Lower lobe of right lung (tissue), 2 donors: Measurements from ENCODE around the gene EGFL6. TPM values are rescaled to one million over a fixed set of nuclear protein-coding genes. Genes with fewer than 3 reads are reported as not detected.

ENCODE experiments used
- ATAC-seq, 2 donors: fragments of 200-7000 bp; cut with Tn5 transposase; one replicate each; pipeline ENCODE4 v1.9.1; 2020 to 2022; ENCODE audit warnings: mild to moderate bottlenecking in 2 of 2, moderate library complexity in 2 of 2
- DNase-seq: peaks from one replicate; pipeline ENCODE4 v3.0.0-alpha.2; 2020
- H3K27ac ChIP-seq: fragments of 200-600 bp; one replicate; pipeline ENCODE4 v1.8.0; 2022
- H3K27me3 ChIP-seq: fragments of 200-600 bp; one replicate; pipeline ENCODE4 v1.8.0; 2022; ENCODE audit warnings: low read depth
- H3K36me3 ChIP-seq: fragments of 200-600 bp; one replicate; pipeline ENCODE4 v1.8.0; 2022; ENCODE audit warnings: mild to moderate bottlenecking
- H3K4me1 ChIP-seq: fragments of 200-600 bp; one replicate; pipeline ENCODE4 v1.8.0; 2022
- H3K4me3 ChIP-seq: fragments of 200-600 bp; one replicate; pipeline ENCODE4 v1.8.0; 2022; ENCODE audit warnings: mild to moderate bottlenecking
- H3K9me3 ChIP-seq: fragments of 200-600 bp; one replicate; pipeline ENCODE4 v1.8.0; 2022
- intact Hi-C: fragments of 100-400 bp; cut with DNase I; formaldehyde crosslinking; loops from one replicate; pipeline ENCODE4 v1.11.0; 2022
- total RNA-seq: library from RNA; stranded (reverse); fragmentation: NEBNext Ultra II Directional; extraction: Animal tissue kit (Norgen Biotek cat#: 25700); gene quantifications from one replicate; pipeline ENCODE4 v1.2.1, GENCODE V29; 2021
- TF ChIP-seq, protein P1 (sequence below): fragments of 200-600 bp; IDR thresholded peaks from one replicate; pipeline ENCODE4 v1.8.0; 2022; ENCODE audit warnings: antibody characterized with exemption, mild to moderate bottlenecking
- donor health status: DM: no; HTN: yes; CAD: no; lungs with severe emphysema.

Gene EGFL6
- total RNA-seq, 1 donor from 2014 or later, result 9.3 TPM

DNA sequence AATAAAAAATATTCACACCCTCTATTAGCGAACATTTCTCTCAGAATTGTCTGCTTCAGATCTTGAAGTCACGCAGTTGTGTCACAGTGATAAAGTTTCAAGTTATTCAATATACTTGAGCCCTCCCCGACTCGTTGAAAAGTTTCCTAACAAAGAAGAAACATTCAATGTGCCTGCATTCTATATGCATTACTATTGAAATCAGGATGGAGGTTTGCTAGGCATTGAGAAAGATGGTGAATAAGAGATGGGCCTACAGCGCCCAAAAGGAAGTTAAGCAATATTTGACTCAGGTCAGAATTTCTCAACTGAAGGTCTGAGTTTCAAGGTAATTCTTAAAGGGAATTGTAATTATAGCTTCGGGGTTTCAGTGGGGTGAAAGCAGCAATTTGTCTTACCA is 89.7 kb downstream of the EGFL6 start:
- Histone ChIP-seq H3K27me3 (no peaks in the 10 kb centered on the region), H3K36me3 (peaks cover 12% of the 10 kb centered on the region), H3K4me3 (no peak overlapping the region), H3K4me1 (peaks cover 8% of the 10 kb centered on the region), H3K9me3 (no peaks in the 10 kb centered on the region), H3K27ac (peak overlapping the region; percentile 18)
- intact Hi-C loops, result no loop called here
- TF ChIP-seq, protein P1, sequence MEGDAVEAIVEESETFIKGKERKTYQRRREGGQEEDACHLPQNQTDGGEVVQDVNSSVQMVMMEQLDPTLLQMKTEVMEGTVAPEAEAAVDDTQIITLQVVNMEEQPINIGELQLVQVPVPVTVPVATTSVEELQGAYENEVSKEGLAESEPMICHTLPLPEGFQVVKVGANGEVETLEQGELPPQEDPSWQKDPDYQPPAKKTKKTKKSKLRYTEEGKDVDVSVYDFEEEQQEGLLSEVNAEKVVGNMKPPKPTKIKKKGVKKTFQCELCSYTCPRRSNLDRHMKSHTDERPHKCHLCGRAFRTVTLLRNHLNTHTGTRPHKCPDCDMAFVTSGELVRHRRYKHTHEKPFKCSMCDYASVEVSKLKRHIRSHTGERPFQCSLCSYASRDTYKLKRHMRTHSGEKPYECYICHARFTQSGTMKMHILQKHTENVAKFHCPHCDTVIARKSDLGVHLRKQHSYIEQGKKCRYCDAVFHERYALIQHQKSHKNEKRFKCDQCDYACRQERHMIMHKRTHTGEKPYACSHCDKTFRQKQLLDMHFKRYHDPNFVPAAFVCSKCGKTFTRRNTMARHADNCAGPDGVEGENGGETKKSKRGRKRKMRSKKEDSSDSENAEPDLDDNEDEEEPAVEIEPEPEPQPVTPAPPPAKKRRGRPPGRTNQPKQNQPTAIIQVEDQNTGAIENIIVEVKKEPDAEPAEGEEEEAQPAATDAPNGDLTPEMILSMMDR, result no peak
- ATAC-seq, result peak in 1 of 2 donors; percentile 67
- no peak for DNase-seq

DNA sequence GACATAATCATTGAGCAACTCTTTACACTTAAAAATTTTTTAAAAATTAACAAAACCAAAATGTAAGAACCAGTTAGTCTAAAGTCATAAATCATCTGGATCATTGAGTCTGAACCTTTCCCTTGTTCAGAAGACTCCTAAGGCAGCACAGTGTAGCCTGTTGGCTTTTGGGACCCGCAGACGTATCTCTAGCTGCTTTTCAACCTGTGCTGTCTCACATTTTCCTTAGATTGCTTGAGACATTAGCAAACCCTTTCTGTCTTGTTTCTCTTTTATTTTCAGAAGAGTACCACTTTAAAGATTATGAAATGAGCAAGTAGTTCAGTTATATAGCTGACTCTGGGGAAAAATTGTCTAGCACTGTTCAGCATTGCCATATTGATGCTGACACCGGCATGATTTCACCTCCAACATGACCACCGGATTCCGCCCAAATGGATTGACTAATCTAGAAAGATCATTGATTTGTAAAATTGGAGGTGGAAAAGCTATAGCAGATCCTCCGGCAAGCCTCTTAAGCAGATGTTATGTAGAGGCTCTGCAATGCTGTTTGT is 92.4 kb downstream of the EGFL6 start:
- no peak for DNase-seq

DNA sequence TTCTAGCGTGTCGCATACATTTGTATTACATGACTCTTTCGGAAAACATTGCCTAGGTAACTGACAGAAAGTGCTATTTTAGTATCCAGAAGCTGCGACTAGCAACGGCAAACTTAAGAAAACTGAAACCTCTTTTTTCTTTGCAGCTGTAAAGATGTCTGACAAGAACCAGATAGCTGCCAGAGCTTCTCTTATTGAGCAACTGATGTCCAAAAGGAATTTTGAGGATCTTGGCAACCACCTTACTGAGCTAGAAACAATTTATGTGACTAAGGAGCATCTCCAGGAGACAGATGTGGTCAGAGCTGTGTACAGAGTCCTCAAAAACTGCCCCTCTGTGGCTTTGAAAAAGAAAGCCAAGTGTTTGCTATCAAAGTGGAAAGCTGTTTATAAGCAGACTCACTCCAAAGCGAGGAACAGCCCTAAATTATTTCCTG is 93.0 kb downstream of the EGFL6 start:
- Histone ChIP-seq H3K27ac (no peak overlapping the region), H3K27me3 (no peaks in the 10 kb centered on the region), H3K4me1 (peaks cover 10% of the 10 kb centered on the region), H3K4me3 (no peak overlapping the region), H3K9me3 (no peaks in the 10 kb centered on the region), H3K36me3 (peaks cover 12% of the 10 kb centered on the region)
- TF ChIP-seq, protein P1, result no peak
- intact Hi-C loops, result no loop called here
- ATAC-seq (no peak), DNase-seq (no peak)

More for the DNA sequence above, 92.4 kb downstream of the EGFL6 start:
- H3K27ac ChIP-seq, result no peak overlapping the region
- no peaks in the 10 kb centered on the region for H3K9me3 ChIP-seq
- TF ChIP-seq, protein P1, result no peak
- H3K4me3 ChIP-seq, result no peak overlapping the region
- no peaks in the 10 kb centered on the region for H3K27me3 ChIP-seq
- peaks cover 9% of the 10 kb centered on the region for H3K4me1 ChIP-seq
- intact Hi-C loops, result no loop called here
- ATAC-seq, result no peak
- H3K36me3 ChIP-seq, result peaks cover 12% of the 10 kb centered on the region

DNA sequence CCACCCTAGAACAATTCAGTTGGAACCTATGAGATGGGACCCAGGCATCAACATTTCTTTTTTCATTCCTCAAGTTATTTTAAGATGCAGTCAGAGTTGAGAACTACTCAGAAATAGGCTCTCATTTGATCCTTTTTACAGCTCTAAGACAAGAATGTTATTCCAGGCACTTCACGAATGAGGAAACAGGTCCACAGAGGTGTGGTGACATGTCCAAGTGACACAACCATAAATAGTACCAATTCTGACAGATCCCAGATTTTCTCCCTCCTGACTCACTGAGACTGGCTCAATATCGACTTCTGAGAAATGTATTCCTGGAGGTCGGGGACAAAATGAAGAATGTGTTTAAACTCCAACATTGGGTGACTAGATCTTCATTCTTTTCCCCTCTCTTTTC is 94.6 kb downstream of the EGFL6 start:
- Histone ChIP-seq H3K27ac (no peak overlapping the region), H3K9me3 (no peaks in the 10 kb centered on the region), H3K4me1 (peaks cover 13% of the 10 kb centered on the region), H3K4me3 (no peak overlapping the region), H3K36me3 (peaks cover 12% of the 10 kb centered on the region), H3K27me3 (no peaks in the 10 kb centered on the region)
- TF ChIP-seq, protein P1, result no peak
- ATAC-seq (no peak), DNase-seq (no peak)
- intact Hi-C loops, result no loop called here

DNA sequence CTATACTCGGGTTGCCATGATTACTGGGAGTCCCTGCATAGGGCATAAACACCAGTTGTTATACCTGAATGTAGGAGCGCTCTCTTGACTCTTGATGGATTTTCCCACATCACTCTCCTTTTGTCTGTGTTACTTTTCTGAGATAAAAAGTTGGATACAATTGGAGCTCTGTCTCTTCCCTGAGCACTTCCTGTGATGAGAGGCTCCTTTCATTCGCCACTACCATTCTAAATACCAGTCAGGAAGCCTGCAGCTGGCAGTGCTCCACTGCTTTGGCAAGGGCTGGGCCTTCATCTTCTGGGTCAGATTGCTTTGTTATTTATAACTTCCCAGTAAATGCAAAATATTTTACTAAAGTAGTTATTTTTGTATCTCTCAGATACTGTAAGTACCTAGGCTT is 97.4 kb downstream of the EGFL6 start:
- TF ChIP-seq, protein P1, result no peak
- H3K27me3 ChIP-seq, result no peaks in the 10 kb centered on the region
- H3K36me3 ChIP-seq, result peaks cover 7% of the 10 kb centered on the region
- intact Hi-C loops, result no loop called here
- H3K27ac ChIP-seq, result no peak overlapping the region
- H3K9me3 ChIP-seq, result no peaks in the 10 kb centered on the region
- no peak overlapping the region for H3K4me3 ChIP-seq
- ATAC-seq (no peak), DNase-seq (no peak)
- peaks cover 11% of the 10 kb centered on the region for H3K4me1 ChIP-seq

DNA sequence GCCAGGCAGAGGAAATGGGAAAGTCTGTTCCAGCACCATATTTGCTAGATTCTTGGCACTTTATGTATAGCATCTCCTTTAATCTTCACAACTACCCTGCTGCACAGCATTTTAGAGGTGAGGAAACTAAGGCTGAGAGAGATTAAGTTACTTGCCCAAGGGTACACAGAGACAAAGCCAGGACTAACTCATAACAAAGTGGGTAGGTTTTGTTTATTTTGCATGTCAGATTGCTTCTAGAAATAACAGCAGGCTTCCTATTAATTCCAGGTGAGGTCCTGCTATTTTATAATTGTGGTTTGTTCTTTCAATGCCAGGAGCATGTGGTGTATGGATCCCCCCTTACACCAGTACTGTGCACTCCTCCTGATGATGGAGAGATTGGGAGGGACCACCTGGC is 98.5 kb downstream of the EGFL6 start:
- no peaks in the 10 kb centered on the region for H3K9me3 ChIP-seq
- H3K4me3 ChIP-seq, result no peak overlapping the region
- peaks cover 3% of the 10 kb centered on the region for H3K36me3 ChIP-seq
- peaks cover 11% of the 10 kb centered on the region for H3K4me1 ChIP-seq
- no peaks in the 10 kb centered on the region for H3K27me3 ChIP-seq
- intact Hi-C loops, result no loop called here
- TF ChIP-seq, protein P1, result no peak
- ATAC-seq (no peak), DNase-seq (no peak)
- H3K27ac ChIP-seq, result no peak overlapping the region
